Testis (tissue), 2 donors: Measurements from ENCODE around the gene MSANTD7.

Experiments used
- CTCF ChIP-seq, 3 experiments: fragments of 450-650 bp in 2 of 3; fragments of 200-600 bp in 1 of 3; sonication (generic) in 1 of 3; IDR thresholded peaks; one replicate each; pipeline ENCODE4 v1.5.1; 2016 to 2019; ENCODE audit warnings: antibody characterized with exemption in 3 of 3, mild to moderate bottlenecking in 2 of 3, moderate library complexity in 1 of 3
- POLR2A ChIP-seq: fragments of 450-650 bp; IDR thresholded peaks from one replicate; pipeline ENCODE4 v1.6.1; 2017; ENCODE audit warnings: antibody characterized with exemption, mild to moderate bottlenecking, moderate library complexity

- TF ChIP-seq CTCF (IDR thresholded peaks at IDR 0.05) (no peak), POLR2A (no peak)
Measured at GRCh38 chr10:14810969-14811953, 26.8 kb upstream of the MSANTD7 start.
